ENCODE data around the gene ARV1. TPM values are rescaled to one million over a fixed set of nuclear protein-coding genes. Genes with fewer than 3 reads are reported as not detected.

The ARV1 gene
- polyA plus RNA-seq, 1 donor (not counting 4 experiments of a cell fraction or from before 2014, with no cell fraction given) = 38.1 TPM

GRCh38 chr1:230939806-230940489 is 38.9 kb upstream of the ARV1 start:
- Histone ChIP-seq H4K20me1 (ENCODE audit: control insufficient read depth, extremely low read depth, insufficient read depth, low read length) (no peaks in the 10 kb centered on the region), H3K9me3 (ENCODE audit: control insufficient read depth, low read depth, low read length) (no peaks in the 10 kb centered on the region), H3K4me1 (ENCODE audit: control insufficient read depth, extremely low read depth, insufficient read depth, low read length) (no peaks in the 10 kb centered on the region), H3K27me3 (ENCODE audit: control insufficient read depth, extremely low read depth, insufficient read depth, low read length) (no peaks in the 10 kb centered on the region), H3K27ac (ENCODE audit: control insufficient read depth, insufficient read depth, low read length) (no peak overlapping the region), H3K36me3 (ENCODE audit: control insufficient read depth in 2 of 2, extremely low read depth in 1 of 2, insufficient read depth in 2 of 2, low read length in 2 of 2) (peaks cover 0 to 1% of the 10 kb centered on the region in 2 experiments), H2AFZ (ENCODE audit: control insufficient read depth, low read length) (no peak overlapping the region), H3K4me3 (ENCODE audit: control insufficient read depth in 2 of 3, extremely low read depth in 1 of 3, insufficient read depth in 2 of 3, low read depth in 1 of 3, low read length in 3 of 3) (no peak overlapping the region), H3K9me1 (ENCODE audit: control insufficient read depth, extremely low read depth, insufficient read depth, low read length) (no peaks in the 10 kb centered on the region), H3K4me2 (ENCODE audit: control insufficient read depth, extremely low read depth, insufficient read depth, low read depth, low read length) (no peak overlapping the region), H3K79me2 (ENCODE audit: control insufficient read depth, insufficient read depth, low read length) (no peaks in the 10 kb centered on the region), H3K9ac (ENCODE audit: control insufficient read depth, extremely low read depth, insufficient read depth, low read length) (no peak overlapping the region)
- TF ChIP-seq CTCF (optimal IDR thresholded peaks at IDR 0.05 in 1 of 3, IDR thresholded peaks at IDR 0.05 in 1 of 3, conservative IDR thresholded peaks at IDR 0.05 in 1 of 3; ENCODE audit: extremely low read depth in 1 of 3, insufficient read depth in 2 of 3, low read length in 3 of 3) (no peak), EZH2 (IDR thresholded peaks at IDR 0.05; ENCODE audit: low read length) (no peak)
- DNase-seq (ENCODE audit: low read depth, low spot score) (no peak), FAIRE-seq (no peak)
- dilution Hi-C loops (cut with MboI; ENCODE audit: extremely low pct_ligation_motif_present, low sequenced_read_pairs) = no loop called here

GRCh38 chr1:230940848-230941247 is 38.0 kb upstream of the ARV1 start:
- TF ChIP-seq EZH2 (IDR thresholded peaks at IDR 0.05; ENCODE audit: low read length) = no peak
- no peak for TF ChIP-seq CTCF (optimal IDR thresholded peaks at IDR 0.05 in 1 of 3, IDR thresholded peaks at IDR 0.05 in 1 of 3, conservative IDR thresholded peaks at IDR 0.05 in 1 of 3; ENCODE audit: extremely low read depth in 1 of 3, insufficient read depth in 2 of 3, low read length in 3 of 3)
- H3K9ac ChIP-seq (ENCODE audit: control insufficient read depth, extremely low read depth, insufficient read depth, low read length) = no peak overlapping the region
- H3K4me1 ChIP-seq (ENCODE audit: control insufficient read depth, extremely low read depth, insufficient read depth, low read length) = no peaks in the 10 kb centered on the region
- H3K27me3 ChIP-seq (ENCODE audit: control insufficient read depth, extremely low read depth, insufficient read depth, low read length) = no peaks in the 10 kb centered on the region
- no peaks in the 10 kb centered on the region for H3K9me1 ChIP-seq (ENCODE audit: control insufficient read depth, extremely low read depth, insufficient read depth, low read length)
- DNase-seq (ENCODE audit: low read depth, low spot score) (no peak), FAIRE-seq (no peak)
- H3K27ac ChIP-seq (ENCODE audit: control insufficient read depth, insufficient read depth, low read length) = no peak overlapping the region
- dilution Hi-C loops (cut with MboI; ENCODE audit: extremely low pct_ligation_motif_present, low sequenced_read_pairs) = no loop called here
- no peaks in the 10 kb centered on the region for H4K20me1 ChIP-seq (ENCODE audit: control insufficient read depth, extremely low read depth, insufficient read depth, low read length)
- no peak overlapping the region for H3K4me2 ChIP-seq (ENCODE audit: control insufficient read depth, extremely low read depth, insufficient read depth, low read depth, low read length)
- no peak overlapping the region for H3K4me3 ChIP-seq (ENCODE audit: control insufficient read depth in 2 of 3, extremely low read depth in 1 of 3, insufficient read depth in 2 of 3, low read depth in 1 of 3, low read length in 3 of 3)
- no peak overlapping the region for H2AFZ ChIP-seq (ENCODE audit: control insufficient read depth, low read length)
- H3K9me3 ChIP-seq (ENCODE audit: control insufficient read depth, low read depth, low read length) = no peaks in the 10 kb centered on the region
- no peaks in the 10 kb centered on the region for H3K79me2 ChIP-seq (ENCODE audit: control insufficient read depth, insufficient read depth, low read length)
- peaks cover 0 to 2% of the 10 kb centered on the region in 2 experiments for H3K36me3 ChIP-seq (ENCODE audit: control insufficient read depth in 2 of 2, extremely low read depth in 1 of 2, insufficient read depth in 2 of 2, low read length in 2 of 2)
